HCT116 (cell line): ENCODE measurements around the gene ADAMTSL5. TPM values are rescaled to one million over a fixed set of nuclear protein-coding genes. Genes with fewer than 3 reads are reported as not detected.

ENCODE experiments used
- ATAC-seq: fragments of 200-7000 bp; cut with Tn5 transposase; 2 replicates; pipeline ENCODE4 v1.9.1; 2020; ENCODE audit warnings: mild to moderate bottlenecking, moderate library complexity
- BruUV-seq: library from RNA; stranded (reverse); fragments of 400-500 nt; replicated peaks from 2 replicates; lab custom pipeline; 2021; lab: Mats Ljungman, UMichigan
- CTCF ChIA-PET: fragments of 300-600 bp; sonication (Branson Sonifier 250); formaldehyde crosslinking; loops from one replicate; lab custom pipeline; 2021; ENCODE audit warnings: antibody characterized with exemption; lab: Charles Lee
- POLR2A ChIA-PET: fragments of 300-600, 350-600 bp; sonication (Branson Sonifier 250); formaldehyde crosslinking; loops from one replicate; lab custom pipeline; 2021; ENCODE audit warnings: antibody characterized with exemption; lab: Charles Lee
- RAD21 ChIA-PET, 2 experiments: fragments of 300-600 bp; sonication (Branson Sonifier 250); formaldehyde crosslinking; loops; one replicate each; lab custom pipeline; 2023; ENCODE audit warnings: low total read pairs in 2 of 2; ENCODE audit not compliant: uncharacterized antibody in 2 of 2, unreplicated experiment in 2 of 2, low non-redundant PET in 1 of 2; lab: Charles Lee
- DNase-seq: peaks from one replicate; pipeline ENCODE4 v3.0.0-alpha.2; 2010; ENCODE audit warnings: low read depth, low spot score
- H2AFZ ChIP-seq: fragments of 200-600 bp; shearing (Covaris generic), sonication (generic); 2 replicates; pipeline ENCODE4 v1.6.1; 2017; ENCODE audit warnings: low read depth, mixed run types, mixed read lengths, antibody characterized with exemption, low read length; ENCODE audit not compliant: poor library complexity, severe bottlenecking
- H3K27ac ChIP-seq: 2 replicates; pipeline ENCODE4 v1.5.1; 2012; ENCODE audit warnings: low read depth, low read length
- H3K27me3 ChIP-seq: fragments of 200-600 bp; sonication (generic); 2 replicates; pipeline ENCODE4 v1.6.1; 2016; ENCODE audit warnings: mixed run types, low read length, mixed read lengths; ENCODE audit not compliant: insufficient read depth
- H3K36me3 ChIP-seq, 2 experiments: fragments of 200-500 bp in 1 of 2; fragments of 200-600 bp in 1 of 2; sonication (Bioruptor generic) in 1 of 2; sonication (generic) in 1 of 2; 2 replicates each; pipeline versions ENCODE4 v1.5.1 to v1.6.1; 2014 to 2016; ENCODE audit warnings: low read length in 2 of 2, inconsistent platforms in 1 of 2, mixed read lengths in 1 of 2, mixed run types in 1 of 2; ENCODE audit not compliant: insufficient read depth in 2 of 2, control insufficient read depth in 1 of 2
- H3K4me1 ChIP-seq, 2 experiments: fragments of 200-600 bp in 1 of 2; sonication (generic) in 1 of 2; 2 replicates each; pipeline versions ENCODE4 v1.5.1 to v1.6.1; 2012 to 2017; ENCODE audit warnings: low read length in 2 of 2, inconsistent platforms in 1 of 2, mild to moderate bottlenecking in 1 of 2, mixed read lengths in 1 of 2, mixed run types in 1 of 2, moderate library complexity in 1 of 2; ENCODE audit not compliant: insufficient read depth in 2 of 2, control insufficient read depth in 1 of 2
- H3K4me2 ChIP-seq: fragments of 200-600 bp; sonication (generic); 2 replicates; pipeline ENCODE4 v1.6.1; 2017; ENCODE audit warnings: mixed run types, low read length, mixed read lengths
- H3K4me3 ChIP-seq, 2 experiments: fragments of 200-600 bp in 1 of 2; sonication (generic) in 1 of 2; replicated peaks in 1 of 2; 2 replicates each; pipeline ENCODE4 v1.5.1; 2011 to 2016; ENCODE audit warnings: low read length in 2 of 2, control low read depth in 1 of 2, low read depth in 1 of 2, mild to moderate bottlenecking in 1 of 2, mixed read lengths in 1 of 2, mixed run types in 1 of 2
- H3K79me2 ChIP-seq: fragments of 200-600 bp; sonication (generic); 2 replicates; pipeline ENCODE4 v1.6.1; 2017; ENCODE audit warnings: mild to moderate bottlenecking, mixed run types, low read length, moderate library complexity, mixed read lengths; ENCODE audit not compliant: insufficient read depth
- H3K9ac ChIP-seq: fragments of 200-600 bp; sonication (generic); 2 replicates; pipeline ENCODE4 v1.6.1; 2016; ENCODE audit warnings: low read length, mixed read lengths
- H3K9me2 ChIP-seq: fragments of 200-600 bp; sonication (generic), shearing (Covaris generic); 2 replicates; pipeline ENCODE4 v1.6.1; 2017; ENCODE audit warnings: mixed run types, mild to moderate bottlenecking, moderate library complexity; ENCODE audit not compliant: insufficient read depth
- H3K9me3 ChIP-seq, 2 experiments: fragments of 200-500 bp in 1 of 2; fragments of 200-600 bp in 1 of 2; sonication (Bioruptor generic) in 1 of 2; sonication (generic) in 1 of 2; 2 replicates each; pipeline ENCODE4 v1.6.1; 2014 to 2017; ENCODE audit warnings: low read length in 2 of 2, mixed read lengths in 2 of 2, inconsistent platforms in 1 of 2, low read depth in 1 of 2, mild to moderate bottlenecking in 1 of 2, mixed run types in 1 of 2, moderate library complexity in 1 of 2; ENCODE audit not compliant: control insufficient read depth in 1 of 2, insufficient read depth in 1 of 2
- H4K20me1 ChIP-seq: fragments of 200-600 bp; sonication (generic), shearing (Covaris generic); 2 replicates; pipeline ENCODE4 v1.6.1; 2017; ENCODE audit warnings: mixed run types, mild to moderate bottlenecking, moderate library complexity; ENCODE audit not compliant: insufficient read depth
- CEBPB ChIP-seq: IDR thresholded peaks from 2 replicates; pipeline ENCODE4 v1.6.1; 2012; ENCODE audit warnings: low read depth
- ELF1 ChIP-seq: IDR thresholded peaks from 2 replicates; pipeline ENCODE4 v1.6.1; 2012; ENCODE audit warnings: low read depth, borderline replicate concordance
- EZH2phosphoT487 ChIP-seq: fragments of 200-600 bp; IDR thresholded peaks from 2 replicates; pipeline ENCODE4 v1.6.1; 2018; ENCODE audit warnings: antibody characterized with exemption, borderline replicate concordance
- JUND ChIP-seq: IDR thresholded peaks from 2 replicates; pipeline ENCODE4 v1.6.1; 2012
- MAX ChIP-seq: IDR thresholded peaks from 2 replicates; pipeline ENCODE4 v1.6.1; 2012
- REST ChIP-seq: IDR thresholded peaks from 2 replicates; pipeline ENCODE4 v1.6.1; 2012; ENCODE audit warnings: low read depth
- SIN3A ChIP-seq: IDR thresholded peaks from 2 replicates; pipeline ENCODE4 v1.6.1; 2012; ENCODE audit warnings: low read depth
- SRF ChIP-seq: IDR thresholded peaks from 2 replicates; pipeline ENCODE4 v1.6.1; 2012; ENCODE audit warnings: low read depth
- YY1 ChIP-seq: IDR thresholded peaks from 2 replicates; pipeline ENCODE4 v1.6.1; 2011; ENCODE audit warnings: low read length, low read depth, moderate library complexity, mild to moderate bottlenecking; ENCODE audit not compliant: insufficient replicate concordance; ENCODE audit errors: extremely low read depth
- ZNF274 ChIP-seq: fragments of 200-500 bp; sonication (Bioruptor generic); IDR thresholded peaks from 2 replicates; pipeline ENCODE4 v1.6.1; 2014; ENCODE audit warnings: mild to moderate bottlenecking, low read depth, low read length, inconsistent platforms
- intact Hi-C: fragments of 100-400 bp; cut with micrococcal nuclease; formaldehyde crosslinking; loops from 2 replicates; pipeline ENCODE4 v1.10.0; 2022
- total RNA-seq: library from RNA; stranded (reverse); gene quantifications from one replicate; pipeline ENCODE4 v1.2.1, GENCODE V29; 2021; ENCODE audit not compliant: unreplicated experiment

ADAMTSL5 gene
- total RNA-seq, 1 experiment from 2014 or later = 24.0 TPM

GRCh38 chr19:1471010-1471514 is 41.8 kb downstream of the ADAMTSL5 start:
- Histone ChIP-seq H3K79me2 (peaks cover 16% of the 10 kb centered on the region; the same call in 1 of the 2 replicates), H3K9ac (peak overlapping the region; percentile 60), H2AFZ (no peak overlapping the region), H3K36me3 (peaks cover 0 to 3% of the 10 kb centered on the region in 2 experiments; a peak in 1 of 4 replicates), H3K9me2 (no peaks in the 10 kb centered on the region), H3K4me1 (peaks cover 19 to 39% of the 10 kb centered on the region in 2 experiments), H3K9me3 (no peaks in the 10 kb centered on the region), H3K4me2 (peak overlapping the region; percentile 96), H3K27ac (peak overlapping the region; percentile 91), H3K4me3 (peak overlapping the region; percentile 57 to 66), H3K27me3 (no peaks in the 10 kb centered on the region), H4K20me1 (no peaks in the 10 kb centered on the region)
- ChIA-PET RAD21 (no interaction called here), POLR2A (interaction anchor here (2.4 kb wide), 1 partner anchor 15 kb away, joined by 8 read pairs; no protein-coding TSS in a partner anchor), CTCF (interaction anchor here (0.9 to 1.7 kb wide), 4 partner anchors 15 to 155 kb away, joined by 3 to 7 read pairs (median 4); no protein-coding TSS in a partner anchor)
- no TSS peak for BruUV-seq
- intact Hi-C loops = no loop called here
- TF ChIP-seq ELF1 (no peak), SIN3A (no peak), ZNF274 (no peak), YY1 (no peak), REST (no peak), EZH2phosphoT487 (no peak), MAX (no peak), CEBPB (no peak), JUND (no peak), SRF (no peak)
- ATAC-seq (peak; percentile 52), DNase-seq (no peak)
